Lower leg skin (tissue), 3 donors: ENCODE data around the gene APMAP.

Experiments used
- CTCF ChIP-seq, 3 donors: fragments of 450-650 bp; IDR thresholded peaks; one replicate each; pipeline ENCODE4 v1.5.1; 2016; ENCODE audit warnings: antibody characterized with exemption in 3 of 3, mild to moderate bottlenecking in 3 of 3, moderate library complexity in 2 of 3
- POLR2A ChIP-seq, 2 donors: fragments of 450-650 bp; IDR thresholded peaks; one replicate each; pipeline ENCODE4 v1.6.1; 2016 to 2017; ENCODE audit warnings: antibody characterized with exemption in 2 of 2, mild to moderate bottlenecking in 1 of 2, moderate library complexity in 1 of 2

- no peak for TF ChIP-seq CTCF (IDR thresholded peaks at IDR 0.05)
- no peak for TF ChIP-seq POLR2A (IDR thresholded peaks at IDR 0.05)
Measured at GRCh38 chr20:24981790-24982189, 10.8 kb downstream of the APMAP start.
